GM23338 (cell line): ENCODE results near the gene MEMO1. TPM values are rescaled to one million over a fixed set of nuclear protein-coding genes. Genes with fewer than 3 reads are reported as not detected.
"Not testable (repeated sequence)": the region's sequence is repeated elsewhere in the genome, so short reads cannot be mapped to it uniquely, and the experiment has no call there.

Source experiments
- ATAC-seq: fragments of 200-7000 bp; cut with Tn5 transposase; 3 replicates; pipeline ENCODE4 v1.9.1; 2020
- DNase-seq: peaks from one replicate; pipeline ENCODE4 v3.0.0-alpha.2; 2015; ENCODE audit warnings: low spot score
- H2AFZ ChIP-seq: fragments of 200-600 bp; sonication (generic); 2 replicates; pipeline ENCODE4 v1.8.0; 2016; ENCODE audit warnings: antibody characterized with exemption, mild to moderate bottlenecking, moderate library complexity
- H3F3A ChIP-seq: fragments of 200-600 bp; sonication (generic); replicated peaks from 2 replicates; pipeline ENCODE4 v1.8.0; 2017; ENCODE audit warnings: antibody characterized with exemption, mixed run types, low read depth
- H3K27ac ChIP-seq: fragments of 200-600 bp; sonication (generic); 2 replicates; pipeline ENCODE4 v1.6.1; 2016; ENCODE audit warnings: low read depth
- H3K27me3 ChIP-seq: fragments of 200-600 bp; sonication (generic); 2 replicates; pipeline ENCODE4 v1.8.0; 2016; ENCODE audit warnings: mild to moderate bottlenecking, mixed run types, moderate library complexity; ENCODE audit not compliant: insufficient read depth
- H3K36me3 ChIP-seq: fragments of 200-600 bp; sonication (generic); 2 replicates; pipeline ENCODE4 v1.8.0; 2016; ENCODE audit warnings: mild to moderate bottlenecking; ENCODE audit not compliant: insufficient read depth
- H3K4me1 ChIP-seq: fragments of 200-600 bp; sonication (generic); 2 replicates; pipeline ENCODE4 v1.8.0; 2016; ENCODE audit warnings: mild to moderate bottlenecking, moderate library complexity; ENCODE audit not compliant: insufficient read depth
- H3K4me2 ChIP-seq: fragments of 200-600 bp; sonication (generic); 2 replicates; pipeline ENCODE4 v1.7.1; 2017; ENCODE audit warnings: mixed run types
- H3K4me3 ChIP-seq: fragments of 200-600 bp; sonication (generic); 2 replicates; pipeline ENCODE4 v1.6.1; 2016; ENCODE audit warnings: mixed run types
- H3K79me2 ChIP-seq: fragments of 200-600 bp; sonication (generic); replicated peaks from 2 replicates; pipeline ENCODE4 v1.8.0; 2017; ENCODE audit warnings: mild to moderate bottlenecking; ENCODE audit not compliant: insufficient read depth
- H3K9me2 ChIP-seq: fragments of 200-600 bp; sonication (generic); 2 replicates; pipeline ENCODE4 v1.8.0; 2017; ENCODE audit not compliant: insufficient read depth
- H4K20me1 ChIP-seq: fragments of 200-600 bp; sonication (generic); replicated peaks from 2 replicates; pipeline ENCODE4 v1.8.0; 2017; ENCODE audit warnings: mild to moderate bottlenecking; ENCODE audit not compliant: insufficient read depth
- H3K27ac Mint-ChIP-seq: 2 replicates; pipeline ENCODE4 v1.8.0; 2020; ENCODE audit warnings: inconsistent platforms, mild to moderate bottlenecking, moderate library complexity, mixed read lengths
- H3K27me3 Mint-ChIP-seq: 3 replicates; pipeline ENCODE4 v1.8.0; 2022; ENCODE audit warnings: low read depth, mild to moderate bottlenecking, moderate library complexity, mixed read lengths, inconsistent platforms; ENCODE audit not compliant: insufficient read depth, poor library complexity
- H3K36me3 Mint-ChIP-seq: 3 replicates; pipeline ENCODE4 v1.8.0; 2021; ENCODE audit warnings: low read depth, mild to moderate bottlenecking, inconsistent platforms, moderate library complexity, mixed read lengths
- H3K4me1 Mint-ChIP-seq: 3 replicates; pipeline ENCODE4 v1.8.0; 2020; ENCODE audit warnings: mild to moderate bottlenecking, inconsistent platforms, mixed read lengths
- H3K4me3 Mint-ChIP-seq: 3 replicates; pipeline ENCODE4 v1.8.0; 2021; ENCODE audit warnings: moderate library complexity, mild to moderate bottlenecking, inconsistent platforms, mixed read lengths
- H3K9me3 Mint-ChIP-seq: 3 replicates; pipeline ENCODE4 v1.8.0; 2020; ENCODE audit warnings: moderate library complexity, mild to moderate bottlenecking, inconsistent platforms, mixed read lengths
- CREB1 ChIP-seq: fragments of 250-450 bp; sonication (Bioruptor Pico); IDR thresholded peaks from 2 replicates; pipeline ENCODE4 v1.5.0; 2020; ENCODE audit warnings: low read depth, mild to moderate bottlenecking, moderate library complexity
- EZH2 ChIP-seq: fragments of 200-600 bp; sonication (generic); IDR thresholded peaks from one replicate; pipeline ENCODE4 v1.8.0; 2017; ENCODE audit warnings: antibody characterized with exemption, mild to moderate bottlenecking, low read depth; ENCODE audit not compliant: unreplicated experiment
- EZH2phosphoT487 ChIP-seq: fragments of 200-600 bp; sonication (generic); IDR thresholded peaks from one replicate; pipeline ENCODE4 v1.8.1; 2018; ENCODE audit warnings: antibody characterized with exemption; ENCODE audit not compliant: unreplicated experiment
- JUNB ChIP-seq: IDR thresholded peaks from one replicate; pipeline ENCODE4 v1.6.1; 2016; ENCODE audit warnings: antibody characterized with exemption; ENCODE audit not compliant: unreplicated experiment
- NANOG ChIP-seq: IDR thresholded peaks from 2 replicates; pipeline ENCODE4 v1.6.1; 2016; ENCODE audit warnings: antibody characterized with exemption, borderline replicate concordance
- POLR2AphosphoS5 ChIP-seq: IDR thresholded peaks from 2 replicates; pipeline ENCODE4 v1.6.1; 2016; ENCODE audit warnings: antibody characterized with exemption, low read depth
- STAT1 ChIP-seq: IDR thresholded peaks from one replicate; pipeline ENCODE4 v1.6.1; 2016; ENCODE audit warnings: antibody characterized with exemption; ENCODE audit not compliant: unreplicated experiment
- ZNF114 ChIP-seq: fragments of 250-450 bp; sonication (Bioruptor Pico); IDR thresholded peaks from 2 replicates; pipeline ENCODE4 v1.5.0; 2020; ENCODE audit warnings: mild to moderate bottlenecking, moderate library complexity
- ZNF331 ChIP-seq: fragments of 250-450 bp; sonication (Bioruptor Pico); IDR thresholded peaks from 2 replicates; pipeline ENCODE4 v1.5.0; 2020; ENCODE audit warnings: low read depth, mild to moderate bottlenecking, moderate library complexity
- ZNF462 ChIP-seq: fragments of 250-450 bp; sonication (Bioruptor Pico); IDR thresholded peaks from 2 replicates; pipeline ENCODE4 v1.5.0; 2020; ENCODE audit warnings: mild to moderate bottlenecking, moderate library complexity
- polyA plus RNA-seq: library from polyadenylated mRNA; unstranded; fragments of >200 nt; fragmentation: Nextera tagmentation; extraction: Ambion mirVana; gene quantifications from 2 replicates; pipeline ENCODE4 v1.2.1, GENCODE V29; 2016
- total RNA-seq: library from RNA; depleted of rRNA; stranded (reverse); fragments of >200 nt; shearing (Covaris generic); gene quantifications from 2 replicates; pipeline ENCODE4 v1.2.3, GENCODE V29; 2014
- TF ChIP-seq, protein P1 (sequence below), 2 experiments: fragments of 200-600 bp in 1 of 2; sonication (generic) in 1 of 2; conservative IDR thresholded peaks; 2 replicates each; pipeline versions ENCODE4 v1.5.1 to v1.6.1; 2016 to 2017; ENCODE audit warnings: antibody characterized with exemption in 2 of 2, low read depth in 2 of 2, mild to moderate bottlenecking in 2 of 2, moderate library complexity in 1 of 2

Gene MEMO1
- total and polyA plus RNA-seq, 2 experiments from 2014 or later = 39.1 to 67.0 TPM

- TF ChIP-seq ZNF462 (CRISPR knock-in tag) (no peak), POLR2AphosphoS5 (no peak), EZH2phosphoT487 (no peak), NANOG (no peak), JUNB (no peak), ZNF114 (CRISPR knock-in tag) (no peak), ZNF331 (CRISPR knock-in tag) (no peak), EZH2 (no peak), CREB1 (CRISPR knock-in tag) (no peak), STAT1 (no peak)
- TF ChIP-seq, protein P1, sequence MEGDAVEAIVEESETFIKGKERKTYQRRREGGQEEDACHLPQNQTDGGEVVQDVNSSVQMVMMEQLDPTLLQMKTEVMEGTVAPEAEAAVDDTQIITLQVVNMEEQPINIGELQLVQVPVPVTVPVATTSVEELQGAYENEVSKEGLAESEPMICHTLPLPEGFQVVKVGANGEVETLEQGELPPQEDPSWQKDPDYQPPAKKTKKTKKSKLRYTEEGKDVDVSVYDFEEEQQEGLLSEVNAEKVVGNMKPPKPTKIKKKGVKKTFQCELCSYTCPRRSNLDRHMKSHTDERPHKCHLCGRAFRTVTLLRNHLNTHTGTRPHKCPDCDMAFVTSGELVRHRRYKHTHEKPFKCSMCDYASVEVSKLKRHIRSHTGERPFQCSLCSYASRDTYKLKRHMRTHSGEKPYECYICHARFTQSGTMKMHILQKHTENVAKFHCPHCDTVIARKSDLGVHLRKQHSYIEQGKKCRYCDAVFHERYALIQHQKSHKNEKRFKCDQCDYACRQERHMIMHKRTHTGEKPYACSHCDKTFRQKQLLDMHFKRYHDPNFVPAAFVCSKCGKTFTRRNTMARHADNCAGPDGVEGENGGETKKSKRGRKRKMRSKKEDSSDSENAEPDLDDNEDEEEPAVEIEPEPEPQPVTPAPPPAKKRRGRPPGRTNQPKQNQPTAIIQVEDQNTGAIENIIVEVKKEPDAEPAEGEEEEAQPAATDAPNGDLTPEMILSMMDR (conservative IDR thresholded peaks at IDR 0.05; ENCODE audit: low read depth in 2 of 2) = no peak
These were observed 43.0 kb downstream of the MEMO1 start (continued) for GRCh38 chr2:31967790-31968189.

DNA sequence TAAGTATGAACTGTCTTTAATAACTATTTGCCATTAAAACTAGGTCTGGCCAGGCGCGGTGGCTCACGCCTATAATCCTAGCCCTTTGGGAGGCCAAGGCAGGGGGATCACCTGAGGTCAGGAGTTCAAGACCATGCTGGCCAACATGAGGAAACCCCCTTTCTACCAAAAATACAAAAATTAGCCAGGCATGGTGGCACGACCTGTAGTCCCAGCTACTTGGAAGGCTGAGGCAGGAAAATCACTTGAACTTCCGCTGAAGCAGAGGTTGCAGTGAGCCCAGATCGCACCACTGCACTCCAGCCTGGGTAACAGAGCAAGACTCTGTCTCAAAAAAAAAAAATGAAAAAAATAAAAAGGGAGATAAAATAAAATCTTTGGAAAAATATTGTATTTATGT, 44.4 kb downstream of the MEMO1 start:
- H3K27ac ChIP-seq, H2AFZ ChIP-seq, H3K27me3 Mint-ChIP-seq, H3K4me3 Mint-ChIP-seq, H3K36me3 Mint-ChIP-seq, DNase-seq, H3K27me3 ChIP-seq, H3K4me1 Mint-ChIP-seq, H3K27ac Mint-ChIP-seq, H3K4me3 ChIP-seq, H3K4me2 ChIP-seq, ATAC-seq, H3F3A ChIP-seq, H3K4me1 ChIP-seq, H3K9me3 Mint-ChIP-seq, H3K9me2 ChIP-seq, H3K36me3 ChIP-seq: not testable (repeated sequence)
- H4K20me1 ChIP-seq = peaks cover 16% of the 10 kb centered on the region; the same call in 1 of the 2 replicates
- peaks cover 96% of the 10 kb centered on the region for H3K79me2 ChIP-seq
